Measurements from ENCODE around the gene SOX9.

GRCh38 chr17:72173499-72174116 lies 52.8 kb downstream of the SOX9 start:
- TF ChIP-seq CTCF (conservative IDR thresholded peaks at IDR 0.05 in 1 of 2, IDR thresholded peaks at IDR 0.05 in 1 of 2; ENCODE audit: extremely low read depth in 1 of 2, insufficient read depth in 1 of 2, low read depth in 1 of 2, low read length in 2 of 2), result no peak
- no peak for TF ChIP-seq EZH2 (IDR thresholded peaks at IDR 0.05; ENCODE audit: borderline replicate concordance, low read length)
